HepG2 (cell line): ENCODE data around the gene TEX9. TPM values are rescaled to one million over a fixed set of nuclear protein-coding genes. Genes with fewer than 3 reads are reported as not detected.

Experiments used
- ATAC-seq: fragments of 200-7000 bp; cut with Tn5 transposase; 3 replicates; pipeline ENCODE4 v1.9.1; 2020; ENCODE audit warnings: mild to moderate bottlenecking, moderate library complexity
- BruUV-seq: library from RNA; stranded (reverse); fragments of 400-500 nt; replicated peaks from 2 replicates; lab custom pipeline; 2021; lab: Mats Ljungman, UMichigan
- CTCF ChIA-PET: fragments of 300-600 bp; formaldehyde crosslinking; extraction: SDS; loops from one replicate; lab custom pipeline; 2021; ENCODE audit warnings: low total read pairs, inconsistent platforms, low intra/inter-chr PET ratio; lab: Yijun Ruan, JAX
- POLR2A ChIA-PET: fragments of 350-600 bp; sonication (Branson Sonifier 250); formaldehyde crosslinking; loops from one replicate; lab custom pipeline; 2020; ENCODE audit warnings: antibody characterized with exemption, inconsistent platforms; lab: Yijun Ruan, JAX
- DNase-seq: peaks from one replicate; pipeline ENCODE4 v3.0.0-alpha.2; 2015; ENCODE audit warnings: low spot score
- FAIRE-seq: peaks from 3 replicates; lab custom pipeline; 2011; peaks lifted over from hg19 to GRCh38; lab: Jason Lieb, UNC
- H2AFZ ChIP-seq: one replicate; pipeline ENCODE4 v1.6.1; 2011; ENCODE audit warnings: low read length, inconsistent platforms
- H3K27ac ChIP-seq: fragments of 300-600 bp; 3 replicates; pipeline ENCODE4 v1.8.0; 2011; ENCODE audit warnings: mixed run types, mild to moderate bottlenecking, mixed read lengths, low read length, inconsistent platforms; ENCODE audit not compliant: insufficient read depth; ENCODE audit errors: extremely low read length
- H3K27me3 ChIP-seq, 2 experiments: fragments of 200-600 bp in 1 of 2; 2 replicates in 1 of 2; 3 replicates in 1 of 2; pipeline versions ENCODE4 v1.6.0 to v1.8.0; 2011; ENCODE audit warnings: low read length in 2 of 2, mild to moderate bottlenecking in 2 of 2, moderate library complexity in 2 of 2, inconsistent platforms in 1 of 2; ENCODE audit not compliant: insufficient read depth in 2 of 2, control insufficient read depth in 1 of 2
- H3K36me3 ChIP-seq, 2 experiments: fragments of 200-600 bp in 1 of 2; replicated peaks in 1 of 2; 2 replicates in 1 of 2; 3 replicates in 1 of 2; pipeline versions ENCODE4 v1.5.1 to v1.8.0; 2011; ENCODE audit warnings: low read length in 2 of 2, inconsistent platforms in 1 of 2; ENCODE audit not compliant: insufficient read depth in 2 of 2, control insufficient read depth in 1 of 2
- H3K4me1 ChIP-seq: 2 replicates; pipeline ENCODE4 v1.5.1; 2012; ENCODE audit warnings: low read length, inconsistent platforms; ENCODE audit not compliant: insufficient read depth
- H3K4me2 ChIP-seq: 2 replicates; pipeline ENCODE4 v1.6.0; 2011; ENCODE audit warnings: low read depth, low read length, inconsistent platforms
- H3K4me3 ChIP-seq, 3 experiments: fragments of 200-600 bp in 1 of 3; sonication (generic), shearing (Covaris generic) in 1 of 3; replicated peaks in 1 of 3; 2 replicates each; pipeline ENCODE4 v1.5.1; 2011 to 2016; ENCODE audit warnings: low read length in 3 of 3, inconsistent platforms in 2 of 3, low read depth in 2 of 3, mild to moderate bottlenecking in 2 of 3, control low read depth in 1 of 3, mixed read lengths in 1 of 3; ENCODE audit not compliant: insufficient read depth in 1 of 3
- H3K79me2 ChIP-seq: one replicate; pipeline ENCODE4 v1.6.1; 2011; ENCODE audit warnings: low read length, inconsistent platforms; ENCODE audit not compliant: insufficient read depth
- H3K9ac ChIP-seq: 2 replicates; pipeline ENCODE4 v1.6.0; 2011; ENCODE audit warnings: mild to moderate bottlenecking, low read depth, low read length, inconsistent platforms; ENCODE audit not compliant: insufficient read depth
- H3K9me3 ChIP-seq: 2 replicates; pipeline ENCODE4 v1.5.1; 2012; ENCODE audit warnings: mild to moderate bottlenecking, low read length
- H4K20me1 ChIP-seq: 2 replicates; pipeline ENCODE4 v1.6.0; 2011; ENCODE audit warnings: inconsistent platforms, mild to moderate bottlenecking, low read length, moderate library complexity; ENCODE audit not compliant: insufficient read depth
- ATF7 ChIP-seq, 2 experiments: fragments of 450-650 bp in 1 of 2; sonication (generic) in 1 of 2; formaldehyde crosslinking in 1 of 2; IDR thresholded peaks; 2 replicates each; pipeline versions ENCODE4 v1.4.0 to v1.6.1; 2016 to 2020; ENCODE audit warnings: antibody characterized with exemption in 1 of 2, mild to moderate bottlenecking in 1 of 2, missing genetic modification reagents in 1 of 2
- CBX1 ChIP-seq: IDR thresholded peaks from one replicate; pipeline ENCODE4 v1.6.1; 2016; ENCODE audit warnings: antibody characterized with exemption, low read depth
- E2F5 ChIP-seq: sonication (generic); formaldehyde crosslinking; conservative IDR thresholded peaks from 2 replicates; pipeline ENCODE4 v1.4.0; 2020; ENCODE audit warnings: missing genetic modification reagents
- FOXK2 ChIP-seq: fragments of 450-650 bp; IDR thresholded peaks from 2 replicates; pipeline ENCODE4 v1.6.1; 2016
- IKZF5 ChIP-seq: IDR thresholded peaks from 2 replicates; pipeline ENCODE4 v1.6.1; 2018; ENCODE audit warnings: missing genetic modification reagents, mild to moderate bottlenecking, missing compliant biosample characterization
- ISL2 ChIP-seq: sonication (generic); formaldehyde crosslinking; IDR thresholded peaks from 2 replicates; pipeline ENCODE4 v1.5.0; 2020; ENCODE audit warnings: missing genetic modification reagents
- MXD4 ChIP-seq: IDR thresholded peaks from 2 replicates; pipeline ENCODE4 v1.6.1; 2016; ENCODE audit warnings: mild to moderate bottlenecking, missing biosample characterization, missing genetic modification reagents
- NBN ChIP-seq: fragments of 450-650 bp; conservative IDR thresholded peaks from 2 replicates; pipeline ENCODE4 v1.6.1; 2017
- POLR2AphosphoS2 ChIP-seq: IDR thresholded peaks from 2 replicates; pipeline ENCODE4 v1.6.1; 2011; ENCODE audit warnings: low read depth, low read length, improper control_type of control experiment
- SMYD3 ChIP-seq: sonication (generic); formaldehyde crosslinking; IDR thresholded peaks from 2 replicates; pipeline ENCODE4 v1.8.1; 2023; ENCODE audit warnings: mild to moderate bottlenecking, missing genetic modification reagents
- SNAPC2 ChIP-seq: sonication (generic); formaldehyde crosslinking; IDR thresholded peaks from 2 replicates; pipeline ENCODE4 v1.8.1; 2022; ENCODE audit warnings: mild to moderate bottlenecking, missing genetic modification reagents
- SYNCRIP ChIP-seq: fragments of 200-400 bp; formaldehyde crosslinking; IDR thresholded peaks from 2 replicates; pipeline ENCODE4 v1.6.1; 2018; ENCODE audit warnings: mild to moderate bottlenecking, low read depth, low read length; ENCODE audit not compliant: insufficient read depth
- TEAD2 ChIP-seq: sonication (generic); formaldehyde crosslinking; IDR thresholded peaks from 2 replicates; pipeline ENCODE4 v1.9.0; 2021; ENCODE audit warnings: missing genetic modification reagents
- ZNF34 ChIP-seq: sonication (generic); formaldehyde crosslinking; IDR thresholded peaks from 2 replicates; pipeline ENCODE4 v1.4.0; 2020; ENCODE audit warnings: mild to moderate bottlenecking, missing genetic modification reagents, borderline replicate concordance
- ZNF432 ChIP-seq: sonication (generic); formaldehyde crosslinking; IDR thresholded peaks from 2 replicates; pipeline ENCODE4 v1.5.0; 2020; ENCODE audit warnings: missing genetic modification reagents, mild to moderate bottlenecking, borderline replicate concordance
- ZNF713 ChIP-seq: sonication (generic); formaldehyde crosslinking; IDR thresholded peaks from 2 replicates; pipeline ENCODE4 v1.4.0; 2020; ENCODE audit warnings: mild to moderate bottlenecking, missing genetic modification reagents
- ZUFSP ChIP-seq: sonication (generic); formaldehyde crosslinking; IDR thresholded peaks from 2 replicates; pipeline ENCODE4 v1.9.0; 2021; ENCODE audit warnings: missing genetic modification reagents, mild to moderate bottlenecking, borderline replicate concordance
- WGBS: methylation state at CpG from one replicate; pipeline ENCODE4 v1.1.6; 2017; ENCODE audit warnings: low lambda C conversion rate; 5-methylcytosine and 5-hydroxymethylcytosine counted together
- in situ Hi-C: cut with HindIII; loops from 2 replicates; pipeline ENCODE4 v1.10.0; 2017; ENCODE audit warnings: low pct_unique_long_range_greater_than_20kb; ENCODE audit not compliant: extremely low pct_ligation_motif_present
- intact Hi-C: fragments of 100-400 bp; cut with micrococcal nuclease; formaldehyde crosslinking; loops from one replicate; pipeline ENCODE4 v1.10.0; 2022; ENCODE audit not compliant: unreplicated experiment
- polyA plus RNA-seq, 8 experiments: library from polyadenylated mRNA; depleted of rRNA in 3 of 8; stranded (reverse) in 7 of 8; unstranded in 1 of 8; fragments of >200 nt; fragmentation: Illumina TruSeq in 4 of 8; extraction: Trizol in 4 of 8; gene quantifications; 2 replicates each; pipeline versions ENCODE4 v1.2.1 to v1.2.3, GENCODE V29; 2011 to 2016; ENCODE audit warnings: low read depth in 4 of 8, missing spikeins in 1 of 8, mixed read lengths in 1 of 8; ENCODE audit not compliant: insufficient read depth in 1 of 8
- total RNA-seq, 5 experiments: library from RNA; depleted of rRNA; stranded (reverse); fragments of >200 nt; fragmentation: Illumina TruSeq; extraction: Trizol; gene quantifications; 2 replicates each; pipeline ENCODE4 v1.2.3, GENCODE V29; 2016; ENCODE audit warnings: low read depth in 1 of 5

TEX9 gene
- total and polyA plus RNA-seq, 2 of the 13 experiments (the other 11 are each of a cell fraction or from before 2014, with no cell fraction given) = 0.82 to 6.9 TPM

- Histone ChIP-seq H2AFZ (no peak overlapping the region), H3K4me3 (no peak overlapping the region), H3K9me3 (no peaks in the 10 kb centered on the region), H4K20me1 (no peaks in the 10 kb centered on the region), H3K27me3 (no peaks in the 10 kb centered on the region), H3K79me2 (no peaks in the 10 kb centered on the region), H3K4me1 (no peaks in the 10 kb centered on the region), H3K27ac (no peak overlapping the region), H3K36me3 (no peaks in the 10 kb centered on the region), H3K4me2 (no peak overlapping the region), H3K9ac (no peak overlapping the region)
- ATAC-seq = no peak
- no peak for DNase-seq
- BruUV-seq = no TSS peak
- 94% methylated on average over 2 of the region's 2 CpGs for WGBS
- CTCF ChIA-PET = no interaction called here
- intact Hi-C loops (no loop called here), in situ Hi-C loops (no loop called here)
- POLR2A ChIA-PET = no interaction called here
- no peak for FAIRE-seq
- no peak for TF ChIP-seq ISL2 (CRISPR knock-in tag)
- TF ChIP-seq CBX1 = no peak
- TF ChIP-seq ATF7 (IDR thresholded peaks at IDR 0.05) = 0 out of 2 replicates have a peak, but pooled peaks have one; percentile 14
- TF ChIP-seq ATF7 (CRISPR knock-in tag; IDR thresholded peaks at IDR 0.05) = no peak
- TF ChIP-seq ZNF34 (CRISPR knock-in tag) = no peak
Measured at GRCh38 chr15:56390739-56391267, 25.6 kb downstream of the TEX9 start.

- Histone ChIP-seq H3K27me3 (no peaks in the 10 kb centered on the region), H3K9me3 (no peaks in the 10 kb centered on the region), H3K4me2 (no peak overlapping the region), H3K4me1 (no peaks in the 10 kb centered on the region), H2AFZ (no peak overlapping the region), H3K4me3 (no peak overlapping the region), H4K20me1 (no peaks in the 10 kb centered on the region), H3K79me2 (no peaks in the 10 kb centered on the region), H3K27ac (no peak overlapping the region), H3K9ac (no peak overlapping the region), H3K36me3 (no peaks in the 10 kb centered on the region)
- intact Hi-C loops (no loop called here), in situ Hi-C loops (no loop called here)
- no peak for FAIRE-seq
- ATAC-seq = no peak
- no TSS peak for BruUV-seq
- 100% methylated on average over 1 of the region's 1 CpG for WGBS
- POLR2A ChIA-PET = no interaction called here
- CTCF ChIA-PET = no interaction called here
- DNase-seq = no peak
- TF ChIP-seq SNAPC2 (CRISPR knock-in tag) (no peak), ZUFSP (CRISPR knock-in tag) (no peak), ZNF713 (no peak), ZNF432 (CRISPR knock-in tag) (no peak), TEAD2 (no peak), IKZF5 (CRISPR knock-in tag) (no peak), NBN (no peak), E2F5 (CRISPR knock-in tag) (no peak), FOXK2 (no peak), POLR2AphosphoS2 (no peak), MXD4 (CRISPR knock-in tag) (no peak), SYNCRIP (no peak), SMYD3 (CRISPR knock-in tag) (no peak)
Measured at GRCh38 chr15:56393277-56393676, 28.1 kb downstream of the TEX9 start.
